ENCODE measurements around the gene TMEM253.

The TMEM253 gene

DNA sequence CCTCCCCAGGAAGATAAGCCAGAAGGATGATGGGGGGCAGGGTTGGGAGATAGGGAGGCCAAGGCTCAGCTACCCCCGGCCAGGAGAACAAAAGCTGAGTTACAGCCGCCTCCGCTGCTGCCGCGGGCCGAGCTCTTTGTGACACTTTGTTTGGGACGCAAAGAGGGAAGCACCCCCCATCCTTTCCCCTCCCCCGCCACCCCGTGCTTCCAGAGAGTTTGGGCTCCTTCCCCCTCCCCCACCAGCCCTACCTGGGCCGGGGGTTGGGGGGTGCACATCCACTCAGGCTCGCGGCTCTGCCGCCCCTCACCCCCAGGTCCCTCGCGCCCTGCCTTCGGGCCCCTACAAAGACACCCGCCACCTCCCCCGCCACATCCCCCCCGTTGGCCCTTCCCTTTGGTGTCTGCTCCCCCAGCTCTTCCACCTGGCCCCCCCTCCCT lies 3.2 kb upstream of the TMEM253 start:
- no peak overlapping the region for H3K27ac ChIP-seq
- TF ChIP-seq, protein P1, sequence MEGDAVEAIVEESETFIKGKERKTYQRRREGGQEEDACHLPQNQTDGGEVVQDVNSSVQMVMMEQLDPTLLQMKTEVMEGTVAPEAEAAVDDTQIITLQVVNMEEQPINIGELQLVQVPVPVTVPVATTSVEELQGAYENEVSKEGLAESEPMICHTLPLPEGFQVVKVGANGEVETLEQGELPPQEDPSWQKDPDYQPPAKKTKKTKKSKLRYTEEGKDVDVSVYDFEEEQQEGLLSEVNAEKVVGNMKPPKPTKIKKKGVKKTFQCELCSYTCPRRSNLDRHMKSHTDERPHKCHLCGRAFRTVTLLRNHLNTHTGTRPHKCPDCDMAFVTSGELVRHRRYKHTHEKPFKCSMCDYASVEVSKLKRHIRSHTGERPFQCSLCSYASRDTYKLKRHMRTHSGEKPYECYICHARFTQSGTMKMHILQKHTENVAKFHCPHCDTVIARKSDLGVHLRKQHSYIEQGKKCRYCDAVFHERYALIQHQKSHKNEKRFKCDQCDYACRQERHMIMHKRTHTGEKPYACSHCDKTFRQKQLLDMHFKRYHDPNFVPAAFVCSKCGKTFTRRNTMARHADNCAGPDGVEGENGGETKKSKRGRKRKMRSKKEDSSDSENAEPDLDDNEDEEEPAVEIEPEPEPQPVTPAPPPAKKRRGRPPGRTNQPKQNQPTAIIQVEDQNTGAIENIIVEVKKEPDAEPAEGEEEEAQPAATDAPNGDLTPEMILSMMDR (conservative IDR thresholded peaks at IDR 0.05), result no peak
- no peak for TF ChIP-seq ZFX (IDR thresholded peaks at IDR 0.05)

DNA sequence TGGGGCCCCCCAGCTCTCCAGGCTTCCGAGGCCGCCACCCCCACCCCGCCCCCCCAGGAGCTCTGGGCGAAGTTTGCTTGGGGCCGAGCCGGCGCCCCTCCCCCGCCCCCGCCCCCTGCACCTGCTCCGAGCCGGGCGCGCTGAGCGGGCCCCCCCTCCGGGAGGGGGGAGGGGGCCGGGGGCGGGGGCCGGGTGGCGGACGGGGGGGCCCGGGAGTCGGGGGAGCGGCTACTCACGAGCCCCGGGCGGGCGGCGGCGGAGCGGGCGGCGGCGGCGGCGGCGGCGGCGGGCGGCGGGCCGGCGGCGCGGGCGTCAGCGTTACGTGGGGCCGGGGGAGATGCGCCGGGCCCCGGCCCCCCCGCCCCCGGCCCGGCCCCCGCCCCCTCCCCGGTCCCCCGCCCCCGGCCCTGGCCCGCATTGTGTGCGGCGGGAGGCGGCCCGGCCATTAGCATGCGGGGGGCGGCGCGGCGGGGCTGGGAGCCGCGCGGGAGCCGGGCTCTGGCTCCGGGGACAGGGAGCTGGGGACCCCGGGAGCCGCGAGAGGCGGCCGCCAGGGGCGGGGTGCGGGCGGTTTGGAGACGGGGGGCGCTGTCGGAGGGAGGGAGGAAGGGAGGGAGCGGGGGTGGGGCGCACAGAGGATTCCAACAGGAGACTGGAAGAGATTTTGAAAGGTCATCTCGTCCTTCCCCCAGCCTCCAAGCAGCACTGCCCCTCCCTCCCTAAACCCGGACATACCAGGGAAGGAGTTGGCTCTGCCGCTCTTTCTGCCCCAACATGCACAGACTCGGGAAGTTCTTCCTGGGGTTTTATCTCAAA lies 2.6 kb upstream of the TMEM253 start, which contains the start of gene ZNF219:
TSS of gene ZNF219 (minus strand) at position 580 of the 816 bp plus-strand sequence. CDS start 5,064 bp downstream, outside the sequence.
- peak within 1 kb of the TSS; percentile 72 for H3K27ac ChIP-seq
- TF ChIP-seq ZFX (IDR thresholded peaks at IDR 0.05), result no peak
- TF ChIP-seq, protein P1 (conservative IDR thresholded peaks at IDR 0.05), result no peak

DNA sequence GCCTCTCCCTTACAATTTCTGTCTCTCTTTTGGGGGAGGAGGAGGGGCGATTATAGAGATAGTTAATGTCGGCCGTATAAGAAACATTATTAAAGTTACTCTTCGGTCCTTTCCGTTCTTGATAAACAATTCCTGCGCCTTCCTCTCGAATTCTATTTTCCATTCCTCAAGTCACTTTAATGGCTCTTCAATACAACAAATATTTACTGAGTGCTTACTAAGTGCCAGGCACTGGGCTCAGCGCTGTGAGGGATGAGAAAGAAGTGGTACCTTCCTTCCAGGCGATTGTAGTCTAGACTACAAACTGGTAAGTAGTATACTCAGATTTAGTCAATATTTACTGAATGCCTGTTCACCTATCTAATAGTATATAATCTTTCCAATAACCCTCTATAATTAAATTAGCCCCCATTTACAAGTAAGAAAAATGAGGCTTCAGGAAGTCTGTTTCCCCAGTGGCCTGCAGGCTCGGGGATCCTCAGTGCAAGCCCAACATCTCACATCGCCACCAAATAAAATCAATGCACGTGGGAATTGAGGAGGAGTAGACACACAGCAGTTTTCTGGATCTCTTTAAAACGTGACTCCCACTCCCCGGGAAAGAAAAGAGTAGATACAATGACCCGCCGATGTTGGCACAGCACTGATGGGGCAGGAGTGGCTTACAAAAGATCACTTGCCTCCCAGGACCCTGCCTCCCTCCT lies 1.8 kb upstream of the TMEM253 start:
- no peak for TF ChIP-seq ZFX (IDR thresholded peaks at IDR 0.05)
- TF ChIP-seq, protein P1 (conservative IDR thresholded peaks at IDR 0.05), result no peak
- H3K27ac ChIP-seq, result peak overlapping the region; percentile 72

DNA sequence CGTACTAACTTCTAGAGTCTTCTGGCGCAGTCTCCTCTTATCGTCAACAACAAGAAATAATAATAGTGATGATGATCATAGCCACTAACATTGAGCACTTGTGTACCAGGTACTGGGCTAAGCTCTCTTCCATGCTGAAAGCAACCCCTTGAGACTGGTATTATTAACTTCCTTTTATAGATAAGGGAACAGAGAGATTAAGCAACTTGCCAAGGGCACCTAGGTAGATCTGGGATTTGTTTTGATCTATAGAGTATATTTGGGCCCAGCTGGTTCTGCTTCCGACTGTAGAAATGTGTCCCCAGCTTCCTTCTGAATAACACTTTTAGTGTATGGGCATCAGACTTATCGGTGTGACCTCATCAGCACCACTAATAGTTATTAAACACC lies 1.3 kb upstream of the TMEM253 start:
- TF ChIP-seq, protein P1 (conservative IDR thresholded peaks at IDR 0.05), result no peak
- TF ChIP-seq ZFX (IDR thresholded peaks at IDR 0.05), result no peak
- peak overlapping the region; percentile 72 for H3K27ac ChIP-seq

DNA sequence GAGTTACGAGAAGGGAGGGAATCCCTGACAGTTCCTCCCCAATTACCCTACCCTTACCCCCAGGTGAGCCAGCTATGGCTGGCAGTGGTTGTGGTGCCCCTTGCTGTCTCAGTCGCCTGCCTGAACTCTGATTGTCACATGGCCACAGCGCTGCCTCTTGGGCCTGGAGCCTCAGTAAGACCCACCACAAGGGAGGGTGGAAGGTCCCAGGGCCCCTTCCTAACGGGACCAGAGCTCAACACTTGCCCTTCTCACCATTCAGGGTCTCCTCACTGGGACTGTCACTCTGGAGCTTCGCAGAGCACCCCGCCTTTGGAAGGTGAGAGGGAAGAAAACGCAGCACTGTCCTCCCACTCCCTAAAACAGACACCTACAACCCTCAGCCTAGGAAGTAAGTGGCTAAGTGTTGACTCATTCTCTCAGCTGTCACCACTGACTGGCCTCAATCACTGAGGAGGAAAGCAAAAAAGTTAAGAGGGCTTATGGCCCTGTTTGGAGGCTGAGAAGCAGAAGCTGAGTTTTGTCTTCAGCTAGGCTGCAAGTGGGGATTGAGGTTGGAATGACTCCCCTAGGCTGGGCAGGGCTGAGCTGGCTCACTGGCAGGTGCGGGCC lies 1.0 kb downstream of the TMEM253 start:
- H3K27ac ChIP-seq, result no peak overlapping the region; the same call in 1 of the 2 replicates
- no peak for TF ChIP-seq ZFX (IDR thresholded peaks at IDR 0.05)
- TF ChIP-seq, protein P1 (conservative IDR thresholded peaks at IDR 0.05), result no peak

DNA sequence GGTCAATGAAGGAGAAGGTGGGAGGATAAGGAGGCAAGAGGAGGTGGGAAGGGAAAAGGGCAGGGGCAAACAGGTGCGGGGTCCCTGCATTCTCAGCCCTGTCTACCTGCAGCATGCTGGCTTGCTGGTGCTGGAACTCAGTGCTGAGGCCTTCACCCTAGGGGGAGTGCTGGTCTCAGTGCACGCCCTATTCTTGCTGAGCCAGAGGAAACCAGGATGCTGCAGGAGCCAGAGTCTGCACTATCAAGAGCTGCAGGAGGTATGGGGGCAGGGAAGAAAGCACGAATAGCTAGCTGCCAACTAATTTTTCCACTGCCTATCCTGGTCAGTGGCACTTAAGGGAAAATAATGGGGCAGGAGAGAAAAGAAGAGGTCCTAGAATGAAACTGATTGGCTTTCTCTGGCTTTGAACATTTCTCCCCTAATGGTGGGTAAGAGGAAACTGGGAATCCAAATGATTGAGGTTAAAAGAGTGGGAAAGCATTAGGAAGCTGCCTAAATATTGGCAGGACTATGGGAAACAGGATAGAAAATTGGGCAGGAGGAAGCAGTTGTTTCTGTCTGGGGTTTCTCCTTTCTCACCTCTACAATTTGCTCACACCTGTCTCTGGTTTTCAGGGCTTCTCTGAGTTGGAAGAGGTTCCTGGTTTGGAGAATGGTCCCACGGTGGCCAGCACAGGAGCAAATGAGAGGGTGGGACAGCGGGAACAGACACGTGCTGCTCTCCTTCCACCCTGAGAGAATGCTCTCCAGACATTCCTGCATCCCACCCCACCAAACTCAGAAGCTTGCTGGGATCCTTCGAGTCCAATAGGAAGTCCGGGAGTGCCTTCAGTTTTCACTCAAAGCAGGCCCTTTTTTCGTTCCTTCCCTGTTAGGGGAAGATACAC lies 1.9 kb downstream of the TMEM253 start:
- TF ChIP-seq ZFX (IDR thresholded peaks at IDR 0.05), result no peak
- TF ChIP-seq, protein P1 (conservative IDR thresholded peaks at IDR 0.05), result no peak
- peak overlapping the region; percentile 90 for H3K27ac ChIP-seq

All from C4-2B (cell line).